ENCODE measurements around the gene SNRPA. TPM values are rescaled to one million over a fixed set of nuclear protein-coding genes. Genes with fewer than 3 reads are reported as not detected.

The SNRPA gene
- total and polyA plus RNA-seq, 2 of the 13 experiments (the other 11 are each of a cell fraction or from before 2014, with no cell fraction given): 59.6 to 162 TPM

DNA sequence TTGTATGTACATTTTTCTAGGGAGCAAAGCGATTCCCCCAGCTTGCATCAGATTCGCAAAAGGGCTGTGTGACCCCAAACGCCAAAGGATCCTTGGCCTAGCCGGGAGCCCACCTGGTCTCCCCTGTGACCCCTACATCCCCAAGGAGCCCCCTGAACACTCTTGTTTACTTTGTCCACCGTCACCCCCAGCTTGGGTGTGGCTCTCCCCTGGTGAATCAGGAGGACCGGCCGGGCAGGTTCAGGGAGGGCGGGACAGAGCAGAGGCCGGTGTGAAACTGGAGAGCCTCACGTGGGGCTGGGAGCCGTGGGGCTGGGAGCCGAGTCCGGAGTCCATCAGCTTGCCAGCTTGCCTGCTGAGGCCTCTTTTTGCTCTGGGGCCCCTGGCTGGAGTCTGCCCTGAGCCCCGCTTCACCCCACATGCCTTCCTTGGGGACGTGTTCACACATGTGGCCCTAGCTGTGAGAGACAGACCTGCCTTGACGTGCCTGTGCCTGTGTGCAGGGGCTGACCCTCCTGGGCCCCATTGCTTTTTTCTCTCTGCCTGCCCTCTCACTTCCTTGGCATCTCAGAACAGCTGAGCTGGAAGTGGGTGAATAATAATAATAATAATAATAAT, 32.1 kb upstream of the SNRPA start (continued):
- TF ChIP-seq SOX13 (IDR thresholded peaks at IDR 0.05) (no peak), SOX13 (CRISPR knock-in tag; conservative IDR thresholded peaks at IDR 0.05 in 1 of 2, IDR thresholded peaks at IDR 0.05 in 1 of 2) (peak in 1 of 2 experiments; percentile 37; a peak in 1 of 4 replicates), ZNF382 (CRISPR knock-in tag; IDR thresholded peaks at IDR 0.05; ENCODE audit: borderline replicate concordance) (no peak), ARNT (IDR thresholded peaks at IDR 0.05) (no peak), ZNF549 (CRISPR knock-in tag; IDR thresholded peaks at IDR 0.05) (no peak), HMGXB4 (CRISPR knock-in tag; IDR thresholded peaks at IDR 0.05; ENCODE audit: borderline replicate concordance in 1 of 2, low read depth in 1 of 2) (peak in 1 of 2 experiments; percentile 59; a peak in 1 of 4 replicates), ZC3H13 (CRISPR knock-in tag; IDR thresholded peaks at IDR 0.05) (peak; percentile 96), NFE2L2 (IDR thresholded peaks at IDR 0.05; ENCODE audit: low read length) (no peak), FOSL2 (CRISPR knock-in tag; IDR thresholded peaks at IDR 0.05) (no peak), ZNF496 (CRISPR knock-in tag; IDR thresholded peaks at IDR 0.05; ENCODE audit: insufficient replicate concordance) (no peak), NFE2 (CRISPR knock-in tag; IDR thresholded peaks at IDR 0.05) (no peak), TRIM22 (IDR thresholded peaks at IDR 0.05) (no peak), ZFP41 (CRISPR knock-in tag; IDR thresholded peaks at IDR 0.05; ENCODE audit: borderline replicate concordance) (no peak), ZBED4 (CRISPR knock-in tag; IDR thresholded peaks at IDR 0.05; ENCODE audit: borderline replicate concordance) (no peak), AGO2 (optimal IDR thresholded peaks at IDR 0.05; ENCODE audit: low read depth, low read length) (peak; percentile 56)
- TF ChIP-seq, protein P1, sequence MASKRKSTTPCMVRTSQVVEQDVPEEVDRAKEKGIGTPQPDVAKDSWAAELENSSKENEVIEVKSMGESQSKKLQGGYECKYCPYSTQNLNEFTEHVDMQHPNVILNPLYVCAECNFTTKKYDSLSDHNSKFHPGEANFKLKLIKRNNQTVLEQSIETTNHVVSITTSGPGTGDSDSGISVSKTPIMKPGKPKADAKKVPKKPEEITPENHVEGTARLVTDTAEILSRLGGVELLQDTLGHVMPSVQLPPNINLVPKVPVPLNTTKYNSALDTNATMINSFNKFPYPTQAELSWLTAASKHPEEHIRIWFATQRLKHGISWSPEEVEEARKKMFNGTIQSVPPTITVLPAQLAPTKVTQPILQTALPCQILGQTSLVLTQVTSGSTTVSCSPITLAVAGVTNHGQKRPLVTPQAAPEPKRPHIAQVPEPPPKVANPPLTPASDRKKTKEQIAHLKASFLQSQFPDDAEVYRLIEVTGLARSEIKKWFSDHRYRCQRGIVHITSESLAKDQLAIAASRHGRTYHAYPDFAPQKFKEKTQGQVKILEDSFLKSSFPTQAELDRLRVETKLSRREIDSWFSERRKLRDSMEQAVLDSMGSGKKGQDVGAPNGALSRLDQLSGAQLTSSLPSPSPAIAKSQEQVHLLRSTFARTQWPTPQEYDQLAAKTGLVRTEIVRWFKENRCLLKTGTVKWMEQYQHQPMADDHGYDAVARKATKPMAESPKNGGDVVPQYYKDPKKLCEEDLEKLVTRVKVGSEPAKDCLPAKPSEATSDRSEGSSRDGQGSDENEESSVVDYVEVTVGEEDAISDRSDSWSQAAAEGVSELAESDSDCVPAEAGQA (IDR thresholded peaks at IDR 0.05; ENCODE audit: low read depth): no peak
- TF ChIP-seq, protein P1 (CRISPR knock-in tag; IDR thresholded peaks at IDR 0.05; ENCODE audit: borderline replicate concordance): no peak

Data from HepG2 (cell line).